Ishikawa (cell line): Measurements from ENCODE around the gene ATP6V0A1.

ENCODE experiments used
- CEBPB ChIP-seq: IDR thresholded peaks from 2 replicates; pipeline ENCODE4 v1.6.1; 2012
- EGR1 ChIP-seq: IDR thresholded peaks from 2 replicates; pipeline ENCODE4 v1.6.1; 2012
- EP300 ChIP-seq: IDR thresholded peaks from 2 replicates; pipeline ENCODE4 v1.6.1; 2012; ENCODE audit warnings: borderline replicate concordance
- NFIC ChIP-seq: IDR thresholded peaks from 2 replicates; pipeline ENCODE4 v1.6.1; 2012
- TAF1 ChIP-seq: IDR thresholded peaks from 2 replicates; pipeline ENCODE4 v1.6.1; 2012; ENCODE audit warnings: low read depth, mild to moderate bottlenecking
- TCF12 ChIP-seq: IDR thresholded peaks from 2 replicates; pipeline ENCODE4 v1.6.1; 2012; ENCODE audit warnings: low read depth
- TEAD4 ChIP-seq: IDR thresholded peaks from 2 replicates; pipeline ENCODE4 v1.6.1; 2012
- TF ChIP-seq, protein P1 (sequence below): IDR thresholded peaks from 2 replicates; pipeline ENCODE4 v1.6.1; 2012; ENCODE audit warnings: low read depth, mild to moderate bottlenecking
- TF ChIP-seq, protein P2 (sequence below): IDR thresholded peaks from 2 replicates; pipeline ENCODE4 v1.6.1; 2012
- TF ChIP-seq, protein P3 (sequence below): IDR thresholded peaks from 2 replicates; pipeline ENCODE4 v1.6.1; 2012

DNA sequence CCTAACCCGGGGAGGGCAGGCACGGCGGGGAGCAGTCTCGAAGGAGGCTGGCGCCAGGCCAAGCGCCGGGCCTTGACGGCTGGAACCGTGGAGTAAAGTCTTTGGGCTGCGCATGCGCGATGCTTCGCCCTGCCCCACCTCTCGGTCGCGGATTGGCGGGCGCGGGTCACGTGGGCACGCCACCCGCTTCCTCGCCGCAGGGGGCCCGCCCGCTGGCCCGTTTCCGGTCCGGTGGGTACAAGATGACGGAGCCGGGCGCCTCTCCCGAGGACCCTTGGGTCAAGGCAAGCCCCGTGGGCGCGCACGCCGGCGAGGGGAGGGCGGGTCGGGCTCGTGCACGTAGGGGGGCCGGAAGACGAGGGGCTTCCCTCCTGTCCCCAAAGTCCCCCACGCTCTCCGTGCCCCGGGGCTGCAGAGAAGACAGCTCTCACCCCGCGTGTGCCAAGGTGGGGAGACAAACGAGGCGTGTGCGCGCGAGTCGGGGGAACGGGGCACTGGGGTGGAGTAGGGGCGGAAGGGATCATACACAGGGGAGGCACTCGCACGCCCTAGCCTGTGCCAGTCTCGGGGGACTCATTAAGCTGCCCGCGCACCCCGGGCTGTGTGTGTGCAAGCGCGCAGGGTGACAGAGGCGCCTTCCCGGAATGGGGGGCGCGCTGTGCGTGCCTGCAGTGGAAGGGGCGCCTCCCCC, 108.3 kb downstream of the ATP6V0A1 start, which contains the start of gene MLX:
- peak; percentile 84 for TF ChIP-seq TAF1
- TF ChIP-seq EP300 = peak; percentile 13; the same call in 1 of the 2 replicates
- TF ChIP-seq, protein P1, sequence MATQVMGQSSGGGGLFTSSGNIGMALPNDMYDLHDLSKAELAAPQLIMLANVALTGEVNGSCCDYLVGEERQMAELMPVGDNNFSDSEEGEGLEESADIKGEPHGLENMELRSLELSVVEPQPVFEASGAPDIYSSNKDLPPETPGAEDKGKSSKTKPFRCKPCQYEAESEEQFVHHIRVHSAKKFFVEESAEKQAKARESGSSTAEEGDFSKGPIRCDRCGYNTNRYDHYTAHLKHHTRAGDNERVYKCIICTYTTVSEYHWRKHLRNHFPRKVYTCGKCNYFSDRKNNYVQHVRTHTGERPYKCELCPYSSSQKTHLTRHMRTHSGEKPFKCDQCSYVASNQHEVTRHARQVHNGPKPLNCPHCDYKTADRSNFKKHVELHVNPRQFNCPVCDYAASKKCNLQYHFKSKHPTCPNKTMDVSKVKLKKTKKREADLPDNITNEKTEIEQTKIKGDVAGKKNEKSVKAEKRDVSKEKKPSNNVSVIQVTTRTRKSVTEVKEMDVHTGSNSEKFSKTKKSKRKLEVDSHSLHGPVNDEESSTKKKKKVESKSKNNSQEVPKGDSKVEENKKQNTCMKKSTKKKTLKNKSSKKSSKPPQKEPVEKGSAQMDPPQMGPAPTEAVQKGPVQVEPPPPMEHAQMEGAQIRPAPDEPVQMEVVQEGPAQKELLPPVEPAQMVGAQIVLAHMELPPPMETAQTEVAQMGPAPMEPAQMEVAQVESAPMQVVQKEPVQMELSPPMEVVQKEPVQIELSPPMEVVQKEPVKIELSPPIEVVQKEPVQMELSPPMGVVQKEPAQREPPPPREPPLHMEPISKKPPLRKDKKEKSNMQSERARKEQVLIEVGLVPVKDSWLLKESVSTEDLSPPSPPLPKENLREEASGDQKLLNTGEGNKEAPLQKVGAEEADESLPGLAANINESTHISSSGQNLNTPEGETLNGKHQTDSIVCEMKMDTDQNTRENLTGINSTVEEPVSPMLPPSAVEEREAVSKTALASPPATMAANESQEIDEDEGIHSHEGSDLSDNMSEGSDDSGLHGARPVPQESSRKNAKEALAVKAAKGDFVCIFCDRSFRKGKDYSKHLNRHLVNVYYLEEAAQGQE = no peak
- peak; percentile 65; the same call in 1 of the 2 replicates for TF ChIP-seq TEAD4
- TF ChIP-seq, protein P2, sequence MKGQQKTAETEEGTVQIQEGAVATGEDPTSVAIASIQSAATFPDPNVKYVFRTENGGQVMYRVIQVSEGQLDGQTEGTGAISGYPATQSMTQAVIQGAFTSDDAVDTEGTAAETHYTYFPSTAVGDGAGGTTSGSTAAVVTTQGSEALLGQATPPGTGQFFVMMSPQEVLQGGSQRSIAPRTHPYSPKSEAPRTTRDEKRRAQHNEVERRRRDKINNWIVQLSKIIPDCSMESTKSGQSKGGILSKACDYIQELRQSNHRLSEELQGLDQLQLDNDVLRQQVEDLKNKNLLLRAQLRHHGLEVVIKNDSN = peak; percentile 99
- no peak; the same call in 1 of the 2 replicates for TF ChIP-seq TCF12
- TF ChIP-seq, protein P3, sequence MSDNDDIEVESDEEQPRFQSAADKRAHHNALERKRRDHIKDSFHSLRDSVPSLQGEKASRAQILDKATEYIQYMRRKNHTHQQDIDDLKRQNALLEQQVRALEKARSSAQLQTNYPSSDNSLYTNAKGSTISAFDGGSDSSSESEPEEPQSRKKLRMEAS = peak; percentile 59; the same call in 1 of the 2 replicates
- peak; percentile 97 for TF ChIP-seq NFIC
- no peak for TF ChIP-seq CEBPB
- TF ChIP-seq EGR1 = peak; percentile 32; the same call in 1 of the 2 replicates
